IPS-15b (cell line): ENCODE results near the gene SAG.
A peak's percentile ranks its signal among the peaks of the same experiment; 100 is the strongest.

Experiments used
- H3K27me3 ChIP-seq: one replicate; pipeline ENCODE4 v1.6.1; 2013; ENCODE audit warnings: low read length; ENCODE audit not compliant: control insufficient read depth, insufficient read depth
- H3K36me3 ChIP-seq: one replicate; pipeline ENCODE4 v1.6.1; 2013; ENCODE audit warnings: low read length; ENCODE audit not compliant: control insufficient read depth, insufficient read depth
- H3K4me1 ChIP-seq: one replicate; pipeline ENCODE4 v1.6.1; 2013; ENCODE audit warnings: mild to moderate bottlenecking, low read length; ENCODE audit not compliant: control insufficient read depth, insufficient read depth
- H3K4me3 ChIP-seq: one replicate; pipeline ENCODE4 v1.5.1; 2013; ENCODE audit warnings: low read depth, low read length
- H3K9ac ChIP-seq: one replicate; pipeline ENCODE4 v1.6.1; 2013; ENCODE audit warnings: low read depth, mild to moderate bottlenecking, low read length
- H3K9me3 ChIP-seq: one replicate; pipeline ENCODE4 v1.6.1; 2013; ENCODE audit warnings: mild to moderate bottlenecking, low read length; ENCODE audit not compliant: control insufficient read depth, insufficient read depth

SAG gene

GRCh38 chr2:233351423-233351822, 43.8 kb downstream of the SAG start:
- no peaks in the 10 kb centered on the region for H3K36me3 ChIP-seq
- peaks cover 2% of the 10 kb centered on the region for H3K4me1 ChIP-seq
- H3K4me3 ChIP-seq = no peak overlapping the region
- peaks cover 32% of the 10 kb centered on the region for H3K27me3 ChIP-seq
- H3K9me3 ChIP-seq = no peaks in the 10 kb centered on the region
- H3K9ac ChIP-seq = no peak overlapping the region

- Histone ChIP-seq H3K4me3 (no peak overlapping the region), H3K9me3 (no peaks in the 10 kb centered on the region), H3K9ac (no peak overlapping the region), H3K36me3 (no peaks in the 10 kb centered on the region), H3K27me3 (peaks cover 35% of the 10 kb centered on the region), H3K4me1 (peaks cover 2% of the 10 kb centered on the region)
Observed at GRCh38 chr2:233352141-233352842, 44.7 kb downstream of the SAG start.

- Histone ChIP-seq H3K4me1 (peaks cover 2% of the 10 kb centered on the region), H3K9ac (no peak overlapping the region)
Observed at GRCh38 chr2:233353101-233353768, 45.6 kb downstream of the SAG start.

GRCh38 chr2:233353769-233354499, 46.3 kb downstream of the SAG start, which contains the start of gene DGKD:
Gene DGKD (plus strand): TSS chr2:233354494. CDS start chr2:233354519, 25 bp downstream.
- H3K4me1 ChIP-seq = peaks cover 2% of the 10 kb centered on the region
- no peaks in the 10 kb centered on the region for H3K36me3 ChIP-seq
- peak within 1 kb of the TSS; percentile 75 for H3K4me3 ChIP-seq
- H3K27me3 ChIP-seq = peaks cover 35% of the 10 kb centered on the region
- H3K9me3 ChIP-seq = no peaks in the 10 kb centered on the region
- H3K9ac ChIP-seq = no peak within 1 kb of the TSS

More at GRCh38 chr2:233353101-233353768, 45.6 kb downstream of the SAG start:
- Histone ChIP-seq H3K9me3 (no peaks in the 10 kb centered on the region), H3K36me3 (no peaks in the 10 kb centered on the region), H3K4me3 (peak overlapping the region; percentile 63), H3K27me3 (peaks cover 35% of the 10 kb centered on the region)

- H3K4me1 ChIP-seq = no peaks in the 10 kb centered on the region
- H3K9ac ChIP-seq = no peak overlapping the region
Observed at GRCh38 chr2:233354500-233354924, 46.9 kb downstream of the SAG start.

GRCh38 chr2:233354971-233355574, 47.5 kb downstream of the SAG start:
- H3K9ac ChIP-seq = no peak overlapping the region
- no peaks in the 10 kb centered on the region for H3K4me1 ChIP-seq
- H3K36me3 ChIP-seq = no peaks in the 10 kb centered on the region
- H3K4me3 ChIP-seq = peak overlapping the region; percentile 75
- no peaks in the 10 kb centered on the region for H3K9me3 ChIP-seq
- H3K27me3 ChIP-seq = peaks cover 35% of the 10 kb centered on the region

More at GRCh38 chr2:233354500-233354924, 46.9 kb downstream of the SAG start:
- Histone ChIP-seq H3K27me3 (peaks cover 35% of the 10 kb centered on the region), H3K36me3 (no peaks in the 10 kb centered on the region), H3K9me3 (no peaks in the 10 kb centered on the region), H3K4me3 (peak overlapping the region; percentile 75)

GRCh38 chr2:233355916-233356315, 48.3 kb downstream of the SAG start:
- H3K9ac ChIP-seq = no peak overlapping the region
- H3K36me3 ChIP-seq = no peaks in the 10 kb centered on the region
- no peaks in the 10 kb centered on the region for H3K9me3 ChIP-seq
- H3K4me1 ChIP-seq = no peaks in the 10 kb centered on the region
- peaks cover 35% of the 10 kb centered on the region for H3K27me3 ChIP-seq
- no peak overlapping the region for H3K4me3 ChIP-seq

- no peaks in the 10 kb centered on the region for H3K9me3 ChIP-seq
- no peak overlapping the region for H3K9ac ChIP-seq
- H3K27me3 ChIP-seq = peaks cover 35% of the 10 kb centered on the region
- H3K36me3 ChIP-seq = no peaks in the 10 kb centered on the region
- H3K4me1 ChIP-seq = no peaks in the 10 kb centered on the region
- no peak overlapping the region for H3K4me3 ChIP-seq
Observed at GRCh38 chr2:233356546-233357308, 49.1 kb downstream of the SAG start.

GRCh38 chr2:233358335-233358734, 50.7 kb downstream of the SAG start:
- peaks cover 23% of the 10 kb centered on the region for H3K27me3 ChIP-seq
- H3K36me3 ChIP-seq = no peaks in the 10 kb centered on the region
- no peaks in the 10 kb centered on the region for H3K9me3 ChIP-seq
- no peak overlapping the region for H3K4me3 ChIP-seq
- H3K9ac ChIP-seq = no peak overlapping the region
- H3K4me1 ChIP-seq = no peaks in the 10 kb centered on the region

- Histone ChIP-seq H3K9ac (no peak overlapping the region), H3K4me1 (no peaks in the 10 kb centered on the region), H3K36me3 (no peaks in the 10 kb centered on the region), H3K4me3 (no peak overlapping the region), H3K9me3 (no peaks in the 10 kb centered on the region), H3K27me3 (peaks cover 18% of the 10 kb centered on the region)
Observed at GRCh38 chr2:233358947-233359346, 51.3 kb downstream of the SAG start.

- Histone ChIP-seq H3K27me3 (peaks cover 18% of the 10 kb centered on the region), H3K36me3 (no peaks in the 10 kb centered on the region), H3K4me3 (no peak overlapping the region), H3K9me3 (no peaks in the 10 kb centered on the region), H3K9ac (no peak overlapping the region), H3K4me1 (no peaks in the 10 kb centered on the region)
Observed at GRCh38 chr2:233359823-233360222, 52.2 kb downstream of the SAG start.
